Superior temporal gyrus (tissue), 1 donor: ENCODE measurements around the gene ARHGEF6.

Experiments used
- DNase-seq: peaks from one replicate; pipeline ENCODE4 v3.0.0-alpha.2; 2016; ENCODE audit errors: extremely low spot score

ARHGEF6 gene

GRCh38 chrX:136694431-136695087, 86.2 kb downstream of the ARHGEF6 start:
- peak; percentile 69 for DNase-seq

- no peak for DNase-seq
Measured at GRCh38 chrX:136692271-136692670, 88.5 kb downstream of the ARHGEF6 start.

GRCh38 chrX:136691028-136691809, 89.5 kb downstream of the ARHGEF6 start:
- DNase-seq = no peak

GRCh38 chrX:136689436-136689835, 91.3 kb downstream of the ARHGEF6 start:
- no peak for DNase-seq

GRCh38 chrX:136687457-136687856, 93.3 kb downstream of the ARHGEF6 start:
- DNase-seq = no peak

GRCh38 chrX:136684120-136684519, 96.6 kb downstream of the ARHGEF6 start:
- no peak for DNase-seq

GRCh38 chrX:136679531-136679930, 101.2 kb downstream of the ARHGEF6 start:
- peak; percentile 10 for DNase-seq

- no peak for DNase-seq
Measured at GRCh38 chrX:136674270-136674985, 106.3 kb downstream of the ARHGEF6 start.

- no peak for DNase-seq
Measured at GRCh38 chrX:136671006-136671610, 109.6 kb downstream of the ARHGEF6 start.

GRCh38 chrX:136667446-136668168, 113.1 kb downstream of the ARHGEF6 start:
- DNase-seq = no peak

GRCh38 chrX:136666088-136666487, 114.6 kb downstream of the ARHGEF6 start:
- no peak for DNase-seq

- DNase-seq = no peak
Measured at GRCh38 chrX:136665258-136665900, 115.4 kb downstream of the ARHGEF6 start.

GRCh38 chrX:136662976-136663375, 117.8 kb downstream of the ARHGEF6 start:
- no peak for DNase-seq

GRCh38 chrX:136662104-136662503, 118.6 kb downstream of the ARHGEF6 start:
- no peak for DNase-seq

GRCh38 chrX:136660896-136661295, 119.8 kb downstream of the ARHGEF6 start:
- DNase-seq = no peak

GRCh38 chrX:136659174-136659573, 121.6 kb downstream of the ARHGEF6 start:
- DNase-seq = no peak

- no peak for DNase-seq
Measured at GRCh38 chrX:136658151-136658550, 122.6 kb downstream of the ARHGEF6 start.

GRCh38 chrX:136656361-136656964, 124.3 kb downstream of the ARHGEF6 start:
- DNase-seq = no peak

- no peak for DNase-seq
Measured at GRCh38 chrX:136652822-136653723, 127.7 kb downstream of the ARHGEF6 start.

- no peak for DNase-seq
Measured at GRCh38 chrX:136650811-136651210, 129.9 kb downstream of the ARHGEF6 start.
